T-helper 22 cell (primary cell): Measurements from ENCODE around the gene TTLL11.

Experiments
- DNase-seq: peaks from one replicate; pipeline ENCODE4 v3.0.0-alpha.2; 2020; ENCODE audit warnings: low read depth

Gene TTLL11

DNA sequence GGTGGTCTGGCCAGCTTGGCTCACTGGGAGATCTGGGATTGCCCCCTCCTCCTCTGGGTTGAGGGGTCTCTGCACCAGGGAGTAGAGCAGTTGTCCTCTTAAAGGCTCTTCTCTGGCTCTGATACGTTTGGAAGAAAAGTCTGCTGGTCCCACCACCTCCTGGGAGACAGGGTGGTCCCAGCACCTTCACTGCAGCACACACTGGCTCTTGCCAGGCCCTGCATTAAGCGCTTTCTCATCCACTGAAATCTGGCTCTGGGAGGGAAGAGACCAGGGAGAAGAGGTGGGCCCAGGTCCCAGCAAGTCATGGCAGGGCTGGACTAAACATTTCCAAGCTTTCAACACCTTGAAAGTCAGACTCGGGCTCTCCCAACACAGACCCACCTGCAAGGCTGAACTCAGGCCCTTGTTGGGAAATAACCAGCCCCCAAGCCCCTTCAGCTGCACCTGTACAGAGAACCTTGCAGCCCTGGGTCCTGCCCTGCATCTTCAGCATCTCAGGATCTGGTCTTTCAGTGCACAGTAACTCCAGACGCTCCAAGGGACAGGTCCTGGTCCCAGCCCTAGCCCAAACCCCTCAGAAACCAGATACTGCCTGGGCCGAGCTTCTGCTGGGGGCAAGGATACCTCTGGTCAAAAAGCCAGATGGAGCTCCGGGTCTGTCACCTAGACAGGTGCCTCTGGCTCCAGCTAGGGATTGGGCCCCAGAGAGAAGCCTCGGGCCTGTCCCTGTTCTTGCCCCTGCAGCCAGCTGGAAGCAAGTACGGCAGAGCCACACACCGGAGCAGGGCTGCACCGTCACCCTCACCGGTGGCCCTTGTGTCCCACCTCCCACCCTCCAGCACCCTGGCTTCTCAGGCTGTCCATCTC is 307.2 kb downstream of the TTLL11 start:
- DNase-seq = no peak

DNA sequence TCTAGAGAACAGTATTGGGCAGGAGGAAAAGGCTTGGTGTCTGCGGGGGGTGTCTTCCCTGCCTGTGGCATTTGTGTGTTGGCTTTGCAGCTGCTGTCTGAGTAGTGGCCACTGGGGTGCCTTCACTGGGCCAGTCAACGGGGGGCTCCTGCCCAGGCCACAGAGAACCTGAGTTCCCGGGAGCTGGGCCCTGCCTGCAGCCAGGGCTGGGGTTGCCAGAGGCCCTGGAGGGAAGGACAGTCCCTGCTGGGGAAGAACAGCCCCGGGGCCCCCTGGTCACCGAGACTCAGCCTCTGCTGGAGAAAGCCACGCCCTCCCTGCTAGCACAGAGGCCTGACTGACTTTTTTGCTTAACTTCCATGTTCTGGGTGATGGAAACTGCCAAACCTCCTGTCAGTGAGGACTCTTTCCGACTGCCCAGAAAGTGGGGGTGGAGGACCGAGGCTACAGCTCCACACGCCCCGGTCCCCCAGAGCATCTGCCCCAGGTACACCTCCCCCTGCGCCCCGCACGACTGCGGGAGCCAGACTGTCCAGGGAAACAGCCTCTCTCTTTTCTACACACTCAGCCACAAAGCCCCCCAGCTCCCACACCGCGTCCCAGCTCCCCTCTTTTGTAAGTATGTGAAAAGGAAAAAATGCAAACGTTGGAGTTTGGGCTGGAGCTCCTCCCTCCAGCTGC is 308.2 kb downstream of the TTLL11 start:
- DNase-seq = no peak

DNA sequence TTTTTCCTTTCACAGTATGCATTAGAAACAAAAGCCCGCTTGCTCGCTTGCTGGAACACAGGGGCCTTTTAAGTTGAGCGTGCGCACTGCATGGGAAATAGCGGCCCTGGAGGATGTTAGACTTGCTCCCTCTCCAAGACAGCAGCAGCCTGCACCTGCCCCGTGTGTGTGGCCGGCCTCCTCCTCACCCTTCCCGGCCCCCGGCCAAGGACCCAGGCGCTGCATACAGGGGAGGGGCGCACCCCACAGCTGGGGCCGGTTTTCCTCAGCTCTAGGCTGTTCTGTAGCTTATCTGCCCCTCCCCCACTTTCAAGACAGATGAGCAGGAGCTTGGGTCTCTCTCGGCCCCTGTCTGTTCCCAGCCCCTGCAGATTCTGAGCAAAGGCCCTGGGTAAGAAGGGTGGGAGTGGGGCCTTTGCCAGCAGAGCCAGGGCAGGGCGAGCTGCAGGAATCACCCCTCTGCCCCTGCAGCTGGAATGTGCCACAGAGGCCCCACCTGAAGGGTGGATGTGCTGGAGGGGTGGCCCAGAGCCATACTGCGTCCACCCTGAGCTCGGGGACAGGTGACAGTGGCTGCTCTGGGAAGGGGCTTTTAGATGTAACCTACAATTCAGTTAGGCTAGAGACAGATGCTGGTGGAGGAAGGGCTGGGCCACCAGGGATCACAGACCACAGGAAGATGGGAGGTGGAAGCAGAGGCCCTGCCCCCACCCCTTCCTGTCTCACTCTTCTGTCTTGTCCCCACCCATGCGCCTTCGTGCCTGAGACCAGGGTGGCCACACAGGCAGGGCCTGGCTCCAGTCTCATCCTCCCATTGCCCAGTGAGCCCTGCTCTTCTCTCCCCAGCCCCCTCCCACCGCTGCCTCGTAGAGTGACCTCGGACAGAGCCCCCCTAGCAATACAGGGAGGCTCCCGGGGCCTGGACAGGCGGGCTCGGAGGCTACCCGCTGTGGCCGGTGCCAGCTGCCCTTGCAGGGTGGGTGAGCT is 309.3 kb downstream of the TTLL11 start:
- no peak for DNase-seq

DNA sequence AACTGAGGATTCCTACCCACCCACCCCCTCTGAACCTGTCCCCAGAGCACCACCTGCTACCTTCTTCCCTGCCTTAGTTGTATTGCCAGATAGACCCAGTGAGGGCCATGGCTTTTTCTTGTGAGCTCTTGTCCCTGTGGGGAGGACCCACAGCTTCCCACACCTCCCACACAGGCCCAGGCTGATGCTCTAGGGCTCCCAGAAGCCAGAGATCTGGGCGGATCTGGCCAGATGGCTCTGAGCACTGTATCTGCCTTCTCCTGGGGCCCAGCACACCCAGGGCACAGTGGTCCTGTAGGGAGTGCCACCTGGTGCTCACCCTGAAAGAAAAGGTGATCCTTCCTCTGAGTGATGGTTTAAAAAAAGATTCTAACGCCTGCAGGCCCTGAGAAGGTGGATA is 310.0 kb downstream of the TTLL11 start:
- DNase-seq = no peak

DNA sequence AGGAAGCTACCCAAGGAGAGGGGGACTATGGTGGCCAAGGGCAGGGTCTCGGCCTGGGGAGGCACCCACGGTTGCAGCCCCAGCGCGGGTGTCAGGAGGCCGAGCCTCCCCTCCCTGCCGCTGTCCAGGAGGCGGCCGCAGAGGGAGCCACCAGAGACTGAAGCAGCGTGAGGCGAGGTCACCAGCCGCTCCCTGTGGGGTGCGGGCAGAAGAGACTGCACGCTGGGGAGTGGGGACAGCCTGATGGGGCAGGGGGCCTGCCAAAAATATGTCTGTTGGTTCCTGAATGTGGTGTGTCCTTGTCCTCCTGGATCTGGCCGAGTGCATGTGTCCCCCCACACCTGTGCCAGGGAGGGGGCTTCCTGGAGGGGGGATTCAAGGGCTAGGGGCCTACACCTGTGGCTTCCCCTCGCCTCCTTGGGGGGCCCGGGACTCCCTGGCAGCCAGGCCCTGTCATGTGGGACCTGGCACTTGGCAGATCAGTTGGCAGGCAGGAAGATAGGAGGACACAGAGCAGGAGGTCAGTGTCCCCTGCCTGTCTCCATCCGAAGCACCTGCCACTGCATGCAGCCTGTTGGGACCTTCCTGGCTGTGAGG is 310.5 kb downstream of the TTLL11 start:
- DNase-seq = no peak

DNA sequence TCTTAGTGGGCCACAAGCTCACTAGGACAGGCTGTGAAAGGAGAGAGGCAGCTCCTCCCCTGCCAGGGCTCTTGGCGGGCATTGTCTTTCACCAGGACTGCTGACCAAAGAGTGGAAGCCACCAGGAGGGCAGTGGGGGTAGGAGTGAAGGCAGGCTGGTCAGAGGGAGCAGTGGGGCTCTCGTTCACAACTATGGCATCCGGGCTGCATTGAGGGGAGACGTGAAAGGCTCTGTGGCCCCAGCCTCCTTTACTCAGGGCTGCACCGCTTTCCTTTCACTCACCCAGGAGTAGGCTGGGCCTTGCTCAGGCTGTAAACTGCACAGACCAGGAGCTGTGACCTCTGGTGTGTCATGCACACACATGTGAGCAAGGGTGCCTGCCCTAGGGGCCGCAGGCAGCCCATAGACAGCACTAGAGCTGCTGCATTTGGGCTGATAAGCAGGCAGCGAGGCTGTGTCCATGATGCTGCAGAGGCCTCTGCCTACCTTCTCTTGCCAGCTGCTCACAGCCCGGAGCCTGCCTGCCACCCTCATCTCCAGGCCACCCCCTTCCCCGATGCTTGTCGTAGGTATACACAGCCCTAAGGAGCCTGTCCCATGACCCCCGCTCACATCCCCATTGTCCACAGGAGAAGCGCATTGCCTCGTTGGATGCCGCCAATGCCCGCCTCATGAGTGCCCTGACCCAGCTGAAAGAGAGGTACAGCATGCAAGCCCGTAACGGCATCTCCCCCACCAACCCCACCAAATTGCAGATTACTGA is 311.2 kb downstream of the TTLL11 start:
- DNase-seq = no peak

DNA sequence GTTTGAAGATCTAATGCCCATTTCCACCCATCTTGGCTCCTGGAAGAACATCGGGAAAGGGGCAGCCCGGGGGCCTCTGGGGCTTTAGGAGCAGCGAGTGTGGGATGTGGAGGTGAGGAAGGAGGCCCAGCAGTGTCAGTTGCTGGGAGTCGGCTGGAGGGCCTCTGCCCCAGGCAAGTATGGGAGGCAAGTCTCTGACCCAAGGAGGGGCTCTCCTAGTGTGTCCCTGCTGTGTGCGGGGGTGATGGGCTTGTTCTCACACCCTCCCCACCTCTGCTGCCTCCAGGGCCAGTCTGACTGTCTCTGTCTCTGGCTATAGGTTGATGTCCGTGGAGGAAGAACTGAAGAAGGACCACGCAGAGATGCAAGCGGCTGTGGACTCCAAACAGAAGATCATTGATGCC is 312.0 kb downstream of the TTLL11 start:
- no peak for DNase-seq

DNA sequence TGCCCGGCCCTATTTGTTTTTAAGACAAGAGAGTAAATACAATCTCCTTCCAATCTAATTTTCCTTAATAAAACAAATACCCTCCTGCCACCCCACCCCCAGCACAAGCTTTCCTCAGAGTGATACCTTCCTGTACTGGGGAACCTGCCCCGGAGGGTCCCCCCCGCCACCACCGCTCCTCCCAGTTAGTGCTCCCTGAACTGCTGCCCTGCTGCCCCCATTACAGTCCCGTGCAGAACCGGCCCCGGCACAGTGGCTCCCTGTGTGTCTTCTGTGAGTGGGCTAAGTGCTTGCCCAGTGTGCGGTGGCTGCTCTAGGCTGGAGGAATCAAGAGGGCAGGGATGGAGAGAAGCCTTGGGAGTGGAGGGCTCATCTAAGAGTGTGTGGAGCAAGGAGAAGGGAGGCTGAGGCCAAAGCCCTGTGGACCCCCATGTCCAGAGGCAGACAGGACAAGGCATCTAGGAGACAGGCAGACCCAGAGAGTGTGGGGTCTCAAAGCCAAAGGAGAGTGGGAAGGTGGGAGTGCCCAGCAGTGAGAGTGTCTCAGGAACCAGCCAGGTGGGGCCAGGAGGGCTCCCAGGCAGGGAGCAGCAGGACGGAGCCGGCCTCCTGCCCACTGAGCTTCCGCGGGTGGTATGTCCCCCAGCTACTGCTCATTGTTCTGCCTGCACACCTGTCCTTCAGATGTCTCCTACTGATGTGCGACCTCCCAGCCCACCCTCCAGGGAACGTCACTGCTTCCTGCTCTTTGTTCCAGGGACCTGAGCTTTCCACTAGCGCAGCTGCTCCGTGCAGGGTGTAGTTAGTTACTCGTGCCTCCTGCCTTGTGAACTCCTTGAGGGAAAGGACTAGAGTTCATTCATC is 312.7 kb downstream of the TTLL11 start:
- no peak for DNase-seq

DNA sequence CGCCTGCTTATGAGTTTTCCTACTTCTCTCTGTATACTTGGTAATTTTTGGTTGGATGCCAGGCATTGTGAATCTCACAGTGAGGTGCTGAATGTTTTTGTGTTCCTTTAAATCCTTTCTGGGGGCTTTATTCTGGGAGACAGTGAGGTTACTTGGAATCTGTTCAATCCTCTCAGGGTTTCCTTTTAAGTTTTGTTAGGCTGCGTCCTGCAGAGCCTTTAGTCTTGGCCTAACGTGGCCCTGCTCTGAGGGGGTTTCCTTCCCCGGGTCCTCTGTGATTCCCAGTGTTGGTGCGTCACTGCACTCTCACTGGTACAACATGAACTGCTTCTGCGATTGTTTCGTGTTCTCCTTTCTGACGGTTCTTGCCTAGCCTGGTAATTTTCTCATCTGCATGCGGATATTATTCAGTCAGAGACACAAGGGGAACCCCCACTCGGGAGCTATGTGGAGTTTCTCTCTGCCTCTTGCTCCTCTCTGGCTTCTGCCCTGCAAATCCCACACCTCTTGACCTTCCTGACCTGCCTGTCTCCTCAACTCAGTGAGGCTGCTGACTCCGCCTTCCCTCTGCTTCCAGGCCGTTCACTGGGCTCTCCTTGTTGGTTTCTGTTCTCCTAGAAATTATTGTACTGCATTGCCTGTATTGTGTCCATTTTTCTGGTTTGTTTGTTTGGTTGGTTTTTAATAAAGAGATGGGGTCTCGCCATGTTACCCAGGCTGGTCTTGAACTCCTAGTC is 313.6 kb downstream of the TTLL11 start:
- DNase-seq = no peak

DNA sequence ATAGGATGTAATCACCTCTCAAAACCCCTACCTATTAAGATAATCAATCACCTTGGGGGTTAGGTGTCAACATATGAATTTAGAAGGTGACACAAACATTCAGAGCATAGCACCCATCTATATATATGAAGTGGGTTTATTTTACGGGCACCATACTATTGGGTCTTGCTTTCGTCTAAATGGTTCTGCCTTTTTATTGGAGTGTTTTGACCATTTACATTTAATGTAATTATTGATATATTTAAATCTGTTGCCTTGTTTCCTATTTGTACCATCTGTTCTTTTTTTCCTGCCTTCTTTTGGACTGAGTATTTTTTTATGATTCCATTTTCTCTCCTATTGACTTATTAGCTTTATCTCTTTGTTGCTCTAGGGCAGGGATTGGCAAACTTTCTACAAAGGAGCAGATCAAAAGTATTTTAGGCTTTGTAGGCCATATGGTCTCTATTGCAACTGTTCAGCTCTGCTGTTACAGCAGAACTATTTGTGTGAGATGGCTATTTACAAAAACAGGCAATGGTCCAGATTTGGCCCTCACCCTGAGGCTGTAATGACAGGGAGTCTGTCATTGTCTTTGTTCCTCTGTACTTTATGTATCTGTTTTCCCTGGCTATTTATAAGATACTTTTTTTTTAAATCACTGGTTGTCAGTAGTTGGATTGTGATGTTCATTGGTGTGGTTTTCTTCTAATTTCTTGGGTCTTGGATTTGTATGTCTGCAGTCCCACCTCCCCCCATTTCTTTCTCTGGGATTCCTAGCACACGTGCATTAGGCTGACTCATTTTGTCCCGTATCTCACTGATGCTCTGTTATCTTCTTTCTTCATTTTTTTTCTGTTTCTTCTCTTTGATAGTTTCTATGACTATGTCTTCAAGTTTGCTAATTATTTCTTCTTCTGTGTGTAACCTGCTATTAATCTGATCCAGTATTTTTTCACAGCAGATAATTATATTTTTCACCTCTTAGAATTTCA is 314.6 kb downstream of the TTLL11 start:
- no peak for DNase-seq

DNA sequence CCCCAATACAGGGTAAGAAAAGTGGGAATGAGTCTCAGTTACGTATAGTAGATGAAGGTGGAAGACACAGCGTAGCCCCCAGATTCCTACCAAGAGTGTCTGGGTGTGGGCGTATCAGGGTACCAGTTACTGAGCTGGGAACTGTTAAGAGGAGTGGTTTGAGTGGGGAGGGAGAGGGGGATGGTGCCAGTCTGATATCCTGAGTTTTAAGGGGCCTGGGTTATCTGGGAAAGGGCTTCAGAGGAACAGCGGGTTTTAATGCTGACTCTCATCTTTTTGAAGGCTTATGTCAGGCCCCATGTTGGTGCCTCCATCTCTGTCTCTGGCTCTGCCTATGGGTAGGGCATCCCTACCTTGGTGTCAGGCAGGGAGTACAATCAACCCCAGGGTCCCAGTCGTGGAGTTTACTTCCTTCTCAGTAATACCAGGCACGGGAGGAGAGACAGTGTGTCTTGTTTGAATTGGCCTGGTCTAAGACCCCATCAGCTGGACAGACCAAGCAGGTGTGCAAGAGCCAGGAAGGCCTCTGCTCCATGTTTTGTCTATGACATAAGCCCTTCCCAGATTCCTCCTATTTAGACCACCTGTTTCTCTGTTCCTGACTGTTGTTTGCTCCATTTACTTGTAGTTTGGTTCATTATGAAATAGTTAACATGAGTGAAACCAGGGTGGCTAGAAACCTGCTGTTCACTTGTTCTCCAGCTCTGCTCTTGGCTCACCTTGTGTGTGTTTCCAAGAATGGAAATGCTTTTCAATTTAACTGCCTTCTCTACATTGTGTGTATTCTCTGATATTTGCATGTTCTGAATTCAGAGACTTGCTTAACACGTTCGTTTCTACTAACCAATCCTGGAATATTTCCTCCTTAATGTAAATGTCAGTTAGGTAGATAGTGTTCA is 316.1 kb downstream of the TTLL11 start:
- no peak for DNase-seq

DNA sequence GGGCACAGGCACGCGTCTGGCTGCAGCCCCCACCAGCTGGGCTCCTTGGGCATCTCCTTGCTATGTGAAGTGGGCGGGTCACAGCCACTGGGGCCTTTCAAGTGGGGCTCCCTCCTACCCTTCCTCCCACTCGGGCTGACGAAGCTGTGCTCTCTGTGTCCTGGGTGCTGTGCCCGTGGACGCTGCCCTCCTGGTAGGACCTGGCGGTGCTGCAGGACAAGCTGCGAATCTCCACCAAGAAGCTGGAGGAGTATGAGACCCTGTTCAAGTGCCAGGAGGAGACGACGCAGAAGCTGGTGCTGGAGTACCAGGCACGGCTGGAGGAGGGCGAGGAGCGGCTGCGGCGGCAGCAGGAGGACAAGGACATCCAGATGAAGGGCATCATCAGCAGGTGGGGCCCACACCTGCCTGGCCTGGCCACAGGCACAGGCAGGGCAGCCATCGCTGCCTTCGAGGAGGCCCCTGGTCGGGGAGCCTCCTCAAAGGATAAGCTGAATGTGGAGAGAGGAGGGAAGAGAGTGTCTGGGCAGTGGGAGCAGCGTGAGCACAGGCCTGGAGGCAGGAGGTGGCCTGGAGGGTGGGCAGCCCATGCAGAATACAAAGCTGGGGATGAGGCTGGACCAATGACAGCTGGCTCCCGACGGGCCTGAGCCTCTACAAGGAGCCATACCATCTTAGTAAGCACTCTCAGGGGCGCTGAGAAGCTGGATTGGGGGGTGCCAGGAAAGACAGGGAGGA is 316.9 kb downstream of the TTLL11 start:
- no peak for DNase-seq

DNA sequence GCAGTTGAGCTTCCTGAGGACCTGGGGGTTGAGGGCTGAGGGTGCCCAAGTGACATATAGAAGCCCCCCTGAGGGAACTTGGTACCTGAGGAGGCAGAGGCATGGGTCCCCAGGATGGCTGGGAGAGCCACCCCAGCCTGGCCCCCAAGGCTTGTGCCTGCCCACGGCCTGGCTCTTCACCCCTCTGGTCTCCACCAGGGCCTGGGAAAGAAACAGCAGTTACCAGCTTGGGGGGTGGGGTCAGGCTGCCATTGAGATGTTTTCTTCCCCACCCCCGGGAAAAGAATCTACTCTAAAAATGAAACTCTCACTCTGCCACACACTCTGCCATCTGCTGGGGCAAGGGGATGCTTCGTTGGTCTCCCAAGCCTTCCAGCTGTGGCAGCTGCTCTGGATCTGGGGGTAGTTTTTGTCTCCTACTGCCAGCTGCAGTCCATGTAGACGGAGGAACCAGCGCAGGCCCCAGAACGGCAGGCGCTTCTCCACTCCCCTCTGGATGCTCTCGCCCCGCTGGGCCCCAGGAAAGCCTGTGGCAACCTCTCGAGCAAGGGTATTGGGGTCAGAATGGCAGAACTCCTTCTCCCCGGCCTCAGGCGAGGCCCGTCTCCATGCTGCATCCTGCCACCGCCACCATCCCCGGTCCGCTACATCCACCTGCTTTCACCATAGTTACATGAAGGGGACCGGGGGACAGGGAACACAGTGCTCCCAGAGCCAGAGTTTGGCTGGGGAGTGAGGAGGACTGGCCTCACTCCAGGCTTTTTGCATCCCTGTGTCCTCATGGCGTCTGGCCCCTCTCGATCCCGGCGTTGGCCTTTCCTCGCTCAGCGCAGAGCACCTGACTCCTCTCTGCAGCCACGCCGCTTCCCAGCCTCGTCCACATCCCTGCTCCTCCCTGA is 318.1 kb downstream of the TTLL11 start:
- DNase-seq = no peak

DNA sequence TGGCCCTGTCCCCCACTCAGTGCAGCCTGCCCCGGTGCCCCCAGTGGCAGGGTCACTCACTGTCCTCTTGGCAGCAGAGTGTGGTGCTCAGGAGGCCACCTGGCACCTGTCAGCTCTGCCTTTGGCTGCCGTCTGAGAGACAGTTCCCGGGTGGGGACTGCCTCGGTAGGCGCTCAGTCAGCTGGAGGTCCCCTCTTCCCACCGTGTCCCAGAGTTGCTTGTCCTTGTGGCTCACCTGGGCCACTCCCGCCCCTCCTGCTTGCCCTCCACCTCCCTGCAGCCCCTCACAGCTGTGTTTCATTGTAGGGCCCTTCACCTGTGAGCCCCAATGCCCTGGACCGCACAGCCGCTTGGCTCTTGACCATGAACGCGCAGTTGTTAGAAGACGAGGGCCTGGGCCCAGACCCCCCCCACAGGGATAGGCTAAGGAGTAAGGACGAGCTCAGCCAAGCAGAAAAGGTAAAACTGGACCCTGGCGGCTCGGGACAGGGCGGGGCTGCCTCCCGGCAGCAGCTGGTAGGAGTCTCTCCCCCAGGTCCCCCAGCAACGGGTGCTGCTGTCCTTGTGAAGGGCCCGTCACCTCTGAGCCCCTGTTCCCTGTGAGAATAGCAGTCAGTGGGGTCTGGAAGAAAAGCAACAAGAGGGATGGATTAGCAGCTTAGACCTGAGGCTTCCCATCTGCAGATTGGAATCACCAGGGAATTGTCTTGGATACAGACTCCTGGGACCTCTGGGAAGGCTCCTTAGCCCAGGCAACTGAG is 319.0 kb downstream of the TTLL11 start:
- DNase-seq = no peak
